Hematopoietic multipotent progenitor cell treated with erythropoietin and hydrocortisone succinate and interleukin-3 and kit ligand, for 15 days (in vitro differentiated cells): ENCODE results near the gene SHKBP1.
A peak's percentile ranks its signal among the peaks of the same experiment; 100 is the strongest.

Experiments used
- DNase-seq: peaks from one replicate; pipeline ENCODE4 v3.0.0-alpha.2; 2015; ENCODE audit warnings: low spot score

The SHKBP1 gene

DNA sequence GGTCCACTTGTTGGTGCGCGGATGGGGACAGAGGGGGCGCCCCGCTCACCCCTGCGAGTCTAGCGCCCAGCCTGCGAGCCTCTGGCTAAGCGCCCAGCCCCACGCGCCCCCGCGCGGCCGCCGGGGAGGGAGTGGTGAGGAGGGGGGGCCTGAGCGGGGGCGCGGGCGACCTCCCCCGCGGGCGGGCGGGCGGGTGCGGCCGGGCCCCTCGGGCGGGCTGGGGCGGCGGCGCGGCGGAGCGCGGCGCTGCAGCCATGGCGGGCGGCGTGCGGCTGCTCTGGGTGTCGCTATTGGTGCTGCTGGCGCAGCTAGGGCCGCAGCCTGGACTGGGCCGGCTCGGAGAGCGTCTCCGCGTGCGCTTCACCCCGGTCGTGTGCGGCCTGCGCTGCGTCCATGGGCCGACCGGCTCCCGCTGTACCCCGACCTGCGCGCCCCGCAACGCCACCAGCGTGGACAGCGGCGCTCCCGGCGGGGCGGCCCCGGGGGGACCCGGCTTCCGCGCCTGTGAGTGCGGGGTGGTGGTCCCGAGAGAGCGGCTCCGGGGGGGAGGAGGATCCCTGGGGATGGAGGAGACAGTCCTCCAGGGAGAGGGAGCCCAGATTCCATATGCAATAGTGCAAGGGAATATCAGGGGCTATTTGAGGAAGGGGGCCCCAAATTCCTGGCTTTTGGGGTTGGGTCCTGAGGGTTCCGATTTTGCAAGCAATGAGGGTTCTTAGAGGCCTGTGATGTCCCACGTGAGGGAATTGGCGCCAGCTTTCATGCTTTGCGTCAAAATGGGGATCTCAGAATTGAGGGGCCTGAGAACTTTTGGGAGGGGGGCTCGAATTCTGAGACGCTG, 24.7 kb downstream of the SHKBP1 start, which contains the start of gene LTBP4:
Gene LTBP4 (plus strand): TSS at position 236 of the 841 bp plus-strand sequence. CDS start 19 bp downstream, at position 255.
- no peak for DNase-seq

DNA sequence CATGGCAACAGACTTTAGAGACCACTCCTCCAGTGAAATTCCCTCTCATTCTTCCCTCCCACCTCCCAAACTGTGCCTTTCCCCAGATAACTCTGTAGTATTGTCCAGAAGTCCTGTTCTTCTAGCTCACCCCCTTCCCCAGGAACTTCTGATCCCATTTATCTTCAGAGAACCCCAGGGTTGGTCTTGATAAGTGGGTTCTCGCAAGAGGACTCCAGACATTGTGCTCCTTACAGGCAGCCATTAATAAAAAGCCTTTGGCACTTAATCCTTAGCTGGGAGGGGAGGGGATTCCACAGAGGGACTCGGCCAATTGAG, 26.4 kb downstream of the SHKBP1 start:
- no peak for DNase-seq

DNA sequence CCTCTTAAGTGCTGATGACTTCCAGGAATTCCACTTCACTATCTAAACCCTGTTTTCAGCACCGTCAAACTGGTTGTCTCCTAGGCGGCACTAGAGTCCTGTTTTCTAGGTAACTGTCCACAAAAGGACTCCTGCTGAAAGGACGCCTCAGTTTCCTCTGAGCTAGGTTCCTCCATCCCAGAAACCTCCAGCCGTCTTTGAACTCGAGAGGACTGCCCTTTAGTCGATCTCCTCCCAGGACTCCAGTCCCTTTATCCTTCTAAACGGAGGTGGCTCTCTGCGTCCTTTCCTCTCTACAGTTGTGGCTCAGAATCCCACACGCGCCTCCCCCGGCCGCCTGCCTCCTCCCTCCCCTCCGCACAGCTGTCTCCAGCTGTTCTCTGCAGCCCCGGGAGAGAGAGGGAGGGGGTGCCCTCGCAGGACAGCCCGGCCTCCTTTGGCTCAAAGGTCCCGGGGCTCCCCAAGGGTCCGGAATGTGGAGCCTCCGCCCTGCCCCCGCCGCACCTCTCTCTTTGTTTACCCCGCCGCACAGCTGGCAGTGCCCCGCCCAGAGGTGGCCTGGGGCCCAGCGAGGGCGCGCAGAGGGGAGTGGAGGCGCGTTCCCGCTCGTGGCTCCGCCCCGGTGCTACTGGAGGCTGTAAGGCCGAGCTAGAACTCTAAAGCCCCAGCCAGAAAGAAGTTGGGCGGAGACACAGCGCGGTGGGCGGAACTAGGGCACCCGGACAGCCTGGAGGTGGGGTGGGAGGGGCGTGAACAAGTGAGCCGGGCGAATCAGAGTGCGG, 26.9 kb downstream of the SHKBP1 start:
- peak; percentile 99 for DNase-seq

DNA sequence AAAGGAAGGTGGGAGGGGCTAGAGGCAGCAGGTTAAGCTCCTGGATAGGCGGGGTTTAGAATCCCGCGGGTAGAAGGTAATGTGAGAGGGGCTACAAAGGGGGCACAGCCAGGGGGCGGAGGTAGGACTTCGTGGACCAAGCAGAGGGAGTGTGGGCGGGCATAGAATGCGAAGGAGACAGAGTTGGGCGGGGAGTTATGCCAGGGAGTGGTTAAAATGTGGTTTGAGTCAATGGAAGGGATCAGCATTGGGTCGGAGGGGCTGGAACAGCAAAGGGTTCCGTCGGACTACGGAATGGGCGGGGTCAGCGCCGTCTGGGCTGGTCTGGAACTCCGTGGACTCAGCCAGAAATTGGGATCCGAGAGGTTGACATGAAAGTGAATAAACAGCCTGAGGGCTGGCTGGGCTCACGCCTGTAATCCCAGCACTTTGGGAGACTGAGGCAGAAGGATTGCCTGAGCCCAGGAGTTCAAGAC, 27.5 kb downstream of the SHKBP1 start:
- no peak for DNase-seq

DNA sequence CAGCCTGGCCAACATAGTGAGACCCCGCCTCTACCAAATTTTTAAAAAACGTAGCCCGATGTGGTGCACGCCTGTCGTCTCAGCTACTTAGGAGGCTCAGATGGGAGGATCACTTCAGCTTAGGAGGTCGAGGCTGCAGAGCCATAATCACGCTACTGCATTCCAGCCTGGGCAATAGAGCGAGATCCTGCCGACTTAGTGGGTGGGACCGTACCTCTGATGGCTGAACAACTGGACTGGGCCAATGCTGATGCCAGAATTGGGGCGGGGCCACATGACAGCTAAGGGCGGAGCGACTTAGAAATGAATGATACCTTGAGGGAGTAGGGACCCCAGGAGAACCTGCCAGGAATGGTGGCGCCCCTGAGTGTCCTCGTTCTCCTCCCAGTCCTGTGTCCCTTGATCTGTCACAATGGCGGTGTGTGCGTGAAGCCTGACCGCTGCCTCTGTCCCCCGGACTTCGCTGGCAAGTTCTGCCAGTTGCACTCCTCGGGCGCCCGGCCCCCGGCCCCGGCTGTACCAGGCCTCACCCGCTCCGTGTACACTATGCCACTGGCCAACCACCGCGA, 28.1 kb downstream of the SHKBP1 start:
- DNase-seq, result peak; percentile 44

DNA sequence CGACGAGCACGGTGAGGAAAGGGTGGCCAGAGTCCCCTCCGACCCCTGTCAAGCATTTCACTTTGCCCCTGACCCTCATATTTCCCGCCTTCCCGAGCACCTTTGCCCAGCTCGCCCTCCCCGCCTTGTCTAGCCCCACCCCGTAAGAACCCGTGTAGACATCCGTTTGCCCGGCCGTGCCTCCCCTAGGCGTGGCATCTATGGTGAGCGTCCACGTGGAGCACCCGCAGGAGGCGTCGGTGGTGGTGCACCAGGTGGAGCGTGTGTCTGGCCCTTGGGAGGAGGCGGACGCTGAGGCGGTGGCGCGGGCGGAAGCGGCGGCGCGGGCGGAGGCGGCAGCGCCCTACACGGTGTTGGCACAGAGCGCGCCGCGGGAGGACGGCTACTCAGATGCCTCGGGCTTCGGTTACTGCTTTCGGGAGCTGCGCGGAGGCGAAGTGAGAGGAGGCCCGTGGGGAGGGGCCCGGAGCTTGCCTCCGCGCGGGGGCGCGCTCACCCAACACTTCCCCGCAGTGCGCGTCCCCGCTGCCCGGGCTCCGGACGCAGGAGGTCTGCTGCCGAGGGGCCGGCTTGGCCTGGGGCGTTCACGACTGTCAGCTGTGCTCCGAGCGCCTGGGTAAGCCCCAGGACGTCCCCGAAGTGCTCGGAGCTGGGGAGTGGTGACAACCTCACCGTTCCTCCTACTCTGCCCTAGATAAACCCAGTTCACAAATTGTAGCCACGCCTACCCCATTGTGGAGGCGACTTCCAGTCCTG, 28.7 kb downstream of the SHKBP1 start:
- peak; percentile 55 for DNase-seq

DNA sequence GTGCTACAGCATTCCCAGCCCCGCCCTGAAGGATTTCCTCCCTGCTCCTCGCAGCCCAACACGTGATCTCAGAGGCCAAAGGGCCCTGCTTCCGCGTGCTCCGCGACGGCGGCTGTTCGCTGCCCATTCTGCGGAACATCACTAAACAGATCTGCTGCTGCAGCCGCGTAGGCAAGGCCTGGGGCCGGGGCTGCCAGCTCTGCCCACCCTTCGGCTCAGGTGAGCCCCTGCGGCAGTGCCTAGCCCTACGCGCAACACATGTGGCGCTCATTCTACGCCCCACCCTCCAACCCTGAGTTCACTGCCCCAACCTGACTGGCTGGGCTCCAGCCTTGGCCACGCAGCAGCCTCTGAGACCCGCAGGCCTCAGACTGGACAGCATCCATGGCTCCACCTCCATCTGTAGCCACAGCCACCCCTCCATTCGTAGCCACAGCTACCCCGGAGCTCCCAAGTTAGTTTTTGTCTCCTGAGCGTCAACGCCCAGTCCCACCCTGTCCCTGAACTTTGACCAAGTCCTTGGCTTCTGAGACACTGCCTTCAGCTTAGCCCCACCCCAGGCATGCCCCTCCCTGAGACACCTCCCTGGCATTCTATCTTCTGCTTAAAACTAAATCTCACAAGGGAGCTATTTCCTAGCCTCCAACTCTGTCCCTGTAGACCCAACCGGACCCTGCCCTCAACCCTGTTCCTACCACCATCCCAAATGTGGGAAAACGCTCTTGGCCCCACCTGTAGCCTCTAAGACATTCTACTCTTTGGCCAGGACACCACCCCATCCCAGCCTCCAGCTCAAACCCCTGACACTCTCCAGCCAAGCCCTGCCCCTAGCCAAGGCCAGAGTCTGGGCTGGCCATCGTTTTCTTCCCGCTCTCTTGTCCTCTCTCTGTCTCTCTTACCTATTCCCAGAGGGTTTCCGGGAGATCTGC, 30.9 kb downstream of the SHKBP1 start:
- DNase-seq, result peak; percentile 49

DNA sequence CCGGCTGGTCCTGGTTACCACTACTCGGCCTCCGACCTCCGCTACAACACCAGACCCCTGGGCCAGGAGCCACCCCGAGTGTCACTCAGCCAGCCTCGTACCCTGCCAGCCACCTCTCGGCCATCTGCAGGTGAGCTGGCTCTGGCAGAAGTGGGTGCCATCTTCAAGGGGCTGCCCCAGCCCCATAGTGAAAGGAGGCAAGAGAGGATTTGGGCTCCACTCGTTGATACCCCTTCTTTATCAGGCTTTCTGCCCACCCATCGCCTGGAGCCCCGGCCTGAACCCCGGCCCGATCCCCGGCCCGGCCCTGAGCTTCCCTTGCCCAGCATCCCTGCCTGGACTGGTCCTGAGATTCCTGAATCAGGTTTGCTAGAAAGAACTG, 31.6 kb downstream of the SHKBP1 start:
- no peak for DNase-seq

DNA sequence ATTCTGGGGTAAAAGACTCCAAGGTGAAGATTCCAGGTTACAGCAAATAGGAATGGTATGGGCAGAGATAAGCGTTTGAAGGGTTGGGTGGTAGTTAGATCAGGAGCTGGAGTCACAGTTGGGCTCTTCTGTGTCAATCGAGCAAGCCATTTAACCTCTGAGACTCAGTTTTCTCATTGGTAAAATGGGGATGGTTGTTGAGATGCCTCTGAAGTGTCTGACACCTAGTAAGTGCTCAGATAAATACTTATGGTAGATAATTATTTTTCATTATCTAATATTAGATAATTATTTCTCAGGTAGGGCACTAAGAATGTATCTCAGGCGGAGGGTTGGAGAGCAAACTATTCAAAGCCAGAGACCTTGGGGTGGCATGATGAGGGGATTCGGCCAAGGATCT, 32.3 kb downstream of the SHKBP1 start:
- DNase-seq, result no peak

DNA sequence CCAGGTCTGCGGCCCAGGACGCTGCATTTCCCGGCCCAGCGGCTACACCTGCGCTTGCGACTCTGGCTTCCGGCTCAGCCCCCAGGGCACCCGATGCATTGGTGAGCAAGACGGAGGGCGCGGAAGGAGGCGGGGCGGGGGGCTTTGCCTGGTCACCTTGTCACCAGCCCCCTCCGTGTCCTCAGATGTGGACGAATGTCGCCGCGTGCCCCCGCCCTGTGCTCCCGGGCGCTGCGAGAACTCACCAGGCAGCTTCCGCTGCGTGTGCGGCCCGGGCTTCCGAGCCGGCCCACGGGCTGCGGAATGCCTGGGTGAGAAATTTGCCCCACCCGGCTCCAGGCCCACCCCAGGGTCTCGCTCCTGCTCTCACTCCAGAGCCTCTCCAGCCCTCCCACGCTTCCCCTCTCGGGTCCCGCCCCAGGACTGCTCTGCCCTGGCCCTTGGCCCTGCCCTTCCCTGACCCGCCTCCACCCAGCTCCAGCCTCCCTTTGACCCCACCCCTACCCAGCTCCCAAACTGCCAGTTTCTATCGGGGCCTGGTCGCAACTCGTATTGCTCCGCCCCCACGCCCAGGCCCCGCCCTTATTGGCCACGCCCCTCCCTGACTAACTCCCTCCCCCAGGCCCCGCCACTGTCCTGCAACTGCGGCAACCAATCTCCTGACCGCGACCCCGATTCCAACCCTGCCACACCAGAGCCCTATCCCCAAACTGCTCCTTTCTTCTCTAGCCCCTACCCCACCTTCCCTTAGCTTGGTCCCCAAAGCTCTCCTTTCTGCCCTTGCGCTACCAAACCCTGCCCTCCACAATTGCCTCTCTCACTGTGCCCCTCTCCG, 33.1 kb downstream of the SHKBP1 start:
- peak; percentile 92 for DNase-seq

DNA sequence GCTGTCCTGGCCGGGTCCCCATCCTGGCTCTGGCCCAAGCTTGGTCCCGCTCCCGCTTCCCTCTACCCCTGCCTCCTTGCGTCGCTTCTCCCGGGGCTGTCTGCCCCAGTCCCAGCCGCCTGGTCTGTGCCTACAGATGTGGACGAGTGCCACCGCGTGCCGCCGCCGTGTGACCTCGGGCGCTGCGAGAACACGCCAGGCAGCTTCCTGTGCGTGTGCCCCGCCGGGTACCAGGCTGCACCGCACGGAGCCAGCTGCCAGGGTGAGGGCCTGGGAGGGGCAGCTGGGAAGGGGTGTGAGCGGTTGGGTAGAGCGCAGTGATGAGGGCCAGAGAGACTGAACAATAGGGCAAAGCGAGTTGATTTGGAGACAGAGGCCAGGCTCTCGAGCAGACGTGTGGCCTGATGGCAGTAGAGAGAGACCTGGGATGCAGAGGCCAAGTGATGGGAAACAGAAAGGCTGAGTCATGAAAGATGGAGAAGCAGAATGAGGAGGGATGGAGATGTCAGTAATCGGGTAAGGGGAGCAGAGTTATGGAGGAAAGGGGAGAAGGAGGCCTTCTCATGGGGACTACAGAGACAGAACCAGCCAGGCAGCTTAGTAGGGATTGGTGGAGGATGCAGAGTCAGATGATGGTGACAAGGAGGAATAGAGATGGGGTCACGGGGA, 33.9 kb downstream of the SHKBP1 start:
- DNase-seq, result no peak

DNA sequence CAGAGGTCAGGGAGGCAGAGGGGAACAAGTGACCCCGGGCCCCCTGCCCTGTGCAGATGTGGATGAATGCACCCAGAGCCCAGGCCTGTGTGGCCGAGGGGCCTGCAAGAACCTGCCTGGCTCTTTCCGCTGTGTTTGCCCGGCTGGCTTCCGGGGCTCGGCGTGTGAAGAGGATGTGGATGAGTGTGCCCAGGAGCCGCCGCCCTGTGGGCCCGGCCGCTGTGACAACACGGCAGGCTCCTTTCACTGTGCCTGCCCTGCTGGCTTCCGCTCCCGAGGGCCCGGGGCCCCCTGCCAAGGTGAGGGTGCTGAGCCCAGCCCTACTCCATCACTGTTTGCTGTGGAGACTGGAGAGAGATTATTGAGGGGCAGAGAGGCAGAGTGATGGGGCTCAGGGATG, 34.4 kb downstream of the SHKBP1 start:
- DNase-seq, result no peak

DNA sequence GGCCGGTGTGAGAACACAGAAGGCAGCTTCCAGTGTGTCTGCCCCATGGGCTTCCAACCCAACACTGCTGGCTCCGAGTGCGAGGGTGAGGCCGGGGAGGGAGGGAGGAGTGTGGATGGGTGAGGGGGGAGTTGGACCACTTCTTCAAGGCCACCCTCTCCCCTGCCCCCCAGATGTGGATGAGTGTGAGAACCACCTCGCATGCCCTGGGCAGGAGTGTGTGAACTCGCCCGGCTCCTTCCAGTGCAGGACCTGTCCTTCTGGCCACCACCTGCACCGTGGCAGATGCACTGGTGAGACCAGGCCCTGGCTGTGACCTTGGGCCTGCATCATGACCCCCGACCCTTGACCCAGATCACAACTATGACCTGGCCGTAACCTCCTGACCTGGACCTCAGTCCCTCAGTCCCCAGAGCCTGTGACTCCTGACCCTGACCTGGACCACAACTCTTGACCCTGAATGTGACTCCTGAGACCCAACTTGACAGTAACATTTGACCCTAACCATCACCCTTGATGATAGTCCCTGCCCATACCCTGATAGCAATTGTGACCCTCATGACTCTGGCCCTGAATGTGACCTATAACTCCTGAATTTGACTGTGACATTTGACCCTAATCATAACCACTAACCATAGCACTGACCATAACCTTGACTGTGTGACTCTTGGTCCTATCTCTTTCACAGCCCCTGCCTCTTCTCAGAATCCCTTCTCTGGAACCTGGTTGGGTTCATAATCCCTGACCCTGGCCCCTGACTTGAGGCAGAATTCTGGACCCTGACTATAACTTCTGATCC, 35.4 kb downstream of the SHKBP1 start:
- no peak for DNase-seq

DNA sequence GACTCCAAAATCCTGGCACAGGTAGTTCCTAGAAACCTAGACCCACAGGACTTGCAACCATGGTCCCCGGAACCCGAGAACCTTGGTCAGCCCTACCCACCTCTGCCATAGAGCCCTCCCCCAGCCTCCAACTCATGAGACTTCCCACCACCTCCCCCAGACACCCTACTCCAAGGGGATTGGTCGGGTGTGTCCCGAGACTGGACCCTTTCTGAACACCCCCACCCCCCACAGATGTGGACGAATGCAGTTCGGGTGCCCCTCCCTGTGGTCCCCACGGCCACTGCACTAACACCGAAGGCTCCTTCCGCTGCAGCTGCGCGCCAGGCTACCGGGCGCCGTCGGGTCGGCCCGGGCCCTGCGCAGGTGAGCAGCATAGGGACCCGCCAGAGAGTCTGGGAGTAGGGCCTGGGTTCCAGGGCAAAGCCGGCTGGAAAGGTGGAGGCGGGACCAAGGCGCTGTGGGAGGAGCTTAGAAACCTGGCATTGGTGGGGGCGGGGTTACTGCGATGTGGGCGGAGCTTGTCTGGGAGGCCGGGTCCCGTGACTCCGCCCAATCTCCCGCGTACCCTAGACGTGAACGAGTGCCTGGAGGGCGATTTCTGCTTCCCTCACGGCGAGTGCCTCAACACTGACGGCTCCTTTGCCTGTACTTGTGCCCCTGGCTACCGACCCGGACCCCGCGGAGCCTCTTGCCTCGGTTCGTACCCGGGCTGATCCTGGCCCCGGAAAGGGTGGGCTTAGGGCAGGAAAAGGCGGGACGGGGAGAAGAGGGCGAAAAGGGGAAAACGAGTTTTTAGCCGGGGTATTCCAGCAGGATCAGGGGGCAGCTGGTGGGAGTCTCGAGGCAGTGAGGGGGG, 36.4 kb downstream of the SHKBP1 start:
- peak; percentile 76 for DNase-seq

DNA sequence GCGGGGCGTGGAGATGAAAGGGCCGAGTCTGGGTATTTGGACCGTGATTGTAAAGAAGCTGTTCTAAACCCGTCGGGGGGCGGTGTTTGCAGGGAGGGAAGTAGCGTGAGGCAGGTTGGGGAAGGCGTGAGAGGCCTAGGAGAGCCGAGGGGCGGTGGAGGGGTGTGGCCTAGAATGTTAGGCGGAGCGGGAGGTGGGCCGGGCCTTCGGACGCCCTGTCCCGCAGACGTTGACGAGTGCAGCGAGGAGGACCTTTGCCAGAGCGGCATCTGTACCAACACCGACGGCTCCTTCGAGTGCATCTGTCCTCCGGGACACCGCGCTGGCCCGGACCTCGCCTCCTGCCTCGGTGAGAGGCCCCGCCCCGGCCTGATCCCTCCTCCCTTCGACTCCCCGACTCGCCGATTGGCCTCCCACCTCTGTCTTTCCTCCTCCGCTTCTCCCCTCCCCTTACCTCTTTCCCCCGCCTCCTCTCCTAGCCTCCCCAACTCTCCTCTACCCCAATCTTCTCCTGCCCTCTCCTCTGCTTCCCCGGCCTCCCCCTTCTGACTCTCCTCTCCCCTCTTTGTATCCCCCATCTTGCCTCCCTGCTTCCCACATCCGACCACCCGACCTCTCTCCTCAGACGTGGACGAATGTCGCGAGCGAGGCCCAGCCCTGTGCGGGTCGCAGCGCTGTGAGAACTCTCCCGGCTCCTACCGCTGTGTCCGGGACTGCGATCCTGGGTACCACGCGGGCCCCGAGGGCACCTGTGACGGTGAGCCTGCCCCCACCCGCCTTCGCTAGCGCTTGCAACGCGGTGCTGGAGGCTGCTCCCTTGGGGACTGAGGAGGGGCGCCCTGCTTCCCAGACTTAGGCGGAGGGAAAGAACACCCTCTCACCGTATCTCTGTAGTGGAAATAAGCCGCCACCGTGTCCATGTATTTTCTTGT, 37.3 kb downstream of the SHKBP1 start:
- DNase-seq, result peak; percentile 74

DNA sequence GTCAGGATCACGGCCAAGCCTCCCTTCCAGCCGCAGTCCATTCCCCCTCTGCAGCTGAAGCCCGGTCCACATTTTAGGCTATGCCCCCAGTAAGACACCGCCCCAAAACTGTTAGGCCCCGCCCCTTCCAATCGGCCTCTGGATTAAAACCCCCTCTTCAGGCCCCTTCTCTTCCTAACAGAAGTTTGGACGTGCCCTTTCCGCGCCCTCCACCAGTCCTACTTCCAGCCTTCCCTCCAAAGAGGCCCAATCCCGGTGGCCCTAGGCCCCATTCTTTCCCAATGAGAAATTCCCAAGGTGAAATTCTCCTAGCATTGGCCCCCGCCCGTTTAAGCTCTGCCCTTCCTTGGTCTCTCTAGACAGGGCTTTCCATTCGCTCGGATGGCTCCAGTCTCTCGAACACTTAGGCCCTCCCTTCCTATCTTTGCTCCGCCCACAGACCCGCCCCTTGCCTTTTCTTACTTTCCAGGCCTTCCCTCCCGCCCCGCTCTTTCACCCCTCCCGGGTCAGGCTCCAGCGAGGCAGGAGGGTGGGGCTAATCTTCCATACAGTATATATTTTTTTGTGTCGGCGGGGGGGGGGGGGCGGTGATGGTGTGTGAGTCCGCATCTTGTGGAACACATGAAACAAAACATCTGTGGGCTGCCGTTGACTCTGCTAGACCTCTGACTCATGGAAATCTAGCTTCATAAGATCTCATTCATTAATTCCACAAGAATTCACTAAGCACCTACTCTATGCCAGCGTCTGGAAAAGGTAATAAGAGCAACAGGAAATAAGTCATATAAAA, 38.1 kb downstream of the SHKBP1 start:
- peak; percentile 87 for DNase-seq
